K562 (cell line): ENCODE results near the gene MBD1. TPM values are rescaled to one million over a fixed set of nuclear protein-coding genes. Genes with fewer than 3 reads are reported as not detected.
"Not testable (repeated sequence)": the region's sequence is repeated elsewhere in the genome, so short reads cannot be mapped to it uniquely, and the experiment has no call there.

Source experiments
- ATAC-seq: fragments of 200-7000 bp; cut with Tn5 transposase; 3 replicates; pipeline ENCODE4 v1.9.1; 2020; ENCODE audit warnings: moderate library complexity
- BruUV-seq: library from RNA; stranded (reverse); fragments of 400-500 nt; replicated peaks from 2 replicates; lab custom pipeline; 2021; lab: Mats Ljungman, UMichigan
- CTCF ChIA-PET: fragments of 300-600 bp; formaldehyde crosslinking; extraction: SDS; loops from one replicate; lab custom pipeline; 2021; ENCODE audit warnings: low intra/inter-chr PET ratio; lab: Yijun Ruan, JAX
- POLR2A ChIA-PET: fragments of 300-600, 350-650 bp; sonication (Branson Sonifier 250); formaldehyde crosslinking; extraction: SDS; loops from one replicate; lab custom pipeline; 2021; ENCODE audit warnings: antibody characterized with exemption, inconsistent platforms; lab: Yijun Ruan, JAX
- DNase-seq, 4 experiments: peaks; one replicate each; pipeline versions ENCODE4 v3.0.0 to v3.0.0-alpha.2; 2011 to 2018; ENCODE audit warnings: low spot score in 3 of 4, mixed read lengths in 3 of 4; ENCODE audit errors: extremely low read depth in 1 of 4
- FAIRE-seq: peaks from 2 replicates; lab custom pipeline; 2011; peaks lifted over from hg19 to GRCh38; lab: Jason Lieb, UNC
- H2AFZ ChIP-seq: 2 replicates; pipeline ENCODE4 v1.6.0; 2011; ENCODE audit warnings: low read depth, low read length, control low read depth, inconsistent platforms
- H3K27ac ChIP-seq: fragments of 200-600 bp; 3 replicates; pipeline ENCODE4 v1.8.0; 2011; ENCODE audit warnings: low read depth, mild to moderate bottlenecking, control low read depth, inconsistent platforms, low read length, moderate library complexity, mixed read lengths; ENCODE audit errors: extremely low read depth
- H3K27me3 ChIP-seq, 2 experiments: fragments of 300-600 bp in 1 of 2; 2 replicates in 1 of 2; 3 replicates in 1 of 2; pipeline versions ENCODE4 v1.6.0 to v1.8.0; 2011; ENCODE audit warnings: inconsistent platforms in 2 of 2, low read length in 2 of 2, mild to moderate bottlenecking in 1 of 2, mixed read lengths in 1 of 2, moderate library complexity in 1 of 2; ENCODE audit not compliant: control insufficient read depth in 2 of 2, insufficient read depth in 2 of 2
- H3K36me3 ChIP-seq: fragments of 300-600 bp; 3 replicates; pipeline ENCODE4 v1.8.0; 2011; ENCODE audit warnings: mild to moderate bottlenecking, low read length, inconsistent platforms; ENCODE audit not compliant: control insufficient read depth, insufficient read depth
- H3K4me1 ChIP-seq, 2 experiments: fragments of 200-600 bp in 1 of 2; replicated peaks in 1 of 2; 2 replicates in 1 of 2; 3 replicates in 1 of 2; pipeline versions ENCODE4 v1.5.1 to v1.8.0; 2011; ENCODE audit warnings: inconsistent platforms in 2 of 2, low read length in 2 of 2, mild to moderate bottlenecking in 1 of 2, mixed read lengths in 1 of 2, moderate library complexity in 1 of 2; ENCODE audit not compliant: control insufficient read depth in 2 of 2, insufficient read depth in 2 of 2
- H3K4me2 ChIP-seq: 2 replicates; pipeline ENCODE4 v1.6.1; 2011; ENCODE audit warnings: low read length, control low read depth, inconsistent platforms, mixed read lengths; ENCODE audit not compliant: insufficient read depth
- H3K4me3 ChIP-seq: fragments of 200-600 bp; sonication (generic), shearing (Covaris generic); 2 replicates; pipeline ENCODE4 v1.5.1; 2016; ENCODE audit warnings: control low read depth, inconsistent platforms
- H3K79me2 ChIP-seq: fragments of 200-600 bp; 3 replicates; pipeline ENCODE4 v1.8.0; 2011; ENCODE audit warnings: low read length, inconsistent platforms; ENCODE audit not compliant: control insufficient read depth, insufficient read depth
- H3K9ac ChIP-seq, 2 experiments: 2 replicates each; pipeline versions ENCODE4 v1.6.0 to v1.6.1; 2011; ENCODE audit warnings: low read depth in 2 of 2, low read length in 2 of 2, control low read depth in 1 of 2, inconsistent platforms in 1 of 2, mild to moderate bottlenecking in 1 of 2, mixed read lengths in 1 of 2; ENCODE audit not compliant: insufficient read depth in 1 of 2
- H3K9me1 ChIP-seq: one replicate; pipeline ENCODE4 v1.6.0; 2011; ENCODE audit warnings: inconsistent platforms, mild to moderate bottlenecking, low read length, moderate library complexity; ENCODE audit not compliant: control insufficient read depth, insufficient read depth
- H3K9me3 ChIP-seq: replicated peaks from 2 replicates; pipeline ENCODE4 v1.5.1; 2011; ENCODE audit warnings: low read depth, low read length, inconsistent platforms; ENCODE audit not compliant: control insufficient read depth, insufficient read depth
- H4K20me1 ChIP-seq: replicated peaks from 2 replicates; pipeline ENCODE4 v1.6.1; 2011; ENCODE audit warnings: low read length, inconsistent platforms, mixed read lengths; ENCODE audit not compliant: control insufficient read depth, insufficient read depth
- C11orf30 ChIP-seq: fragments of 450-650 bp; IDR thresholded peaks from 2 replicates; pipeline ENCODE4 v1.6.1; 2016; ENCODE audit warnings: low read depth, mild to moderate bottlenecking
- CEBPZ ChIP-seq: fragments of 150-350 bp; IDR thresholded peaks from 2 replicates; pipeline ENCODE4 v1.6.1; 2014; ENCODE audit warnings: low read depth, mild to moderate bottlenecking, low read length, borderline replicate concordance
- MCM5 ChIP-seq: fragments of 450-650 bp; IDR thresholded peaks from 2 replicates; pipeline ENCODE4 v1.6.1; 2016; ENCODE audit warnings: low read depth
- SP2 ChIP-seq: IDR thresholded peaks from 2 replicates; pipeline ENCODE4 v1.6.1; 2011; ENCODE audit warnings: mild to moderate bottlenecking, low read depth, low read length, moderate library complexity; ENCODE audit not compliant: poor library complexity, severe bottlenecking; ENCODE audit errors: extremely low read depth
- ZNF584 ChIP-seq: fragments of 200-800 bp; sonication (Bioruptor generic); IDR thresholded peaks from 2 replicates; pipeline ENCODE4 v1.6.1; 2016; ENCODE audit warnings: low read depth, mild to moderate bottlenecking, missing genetic modification characterization, missing compliant biosample characterization
- WGBS: fragments of 100-300 bp; shearing (Covaris generic); methylation state at CpG from one replicate; pipeline ENCODE4 v1.1.6; 2016; ENCODE audit warnings: low coverage, mixed read lengths; ENCODE audit not compliant: insufficient coverage; ENCODE audit errors: missing lambda C conversion rate; 5-methylcytosine and 5-hydroxymethylcytosine counted together
- in situ Hi-C: fragments of 300-500 bp; cut with MboI; formaldehyde crosslinking; loops from 4 replicates; pipeline ENCODE4 v1.15.0; 2018; ENCODE audit warnings: inconsistent platforms, mixed read lengths
- intact Hi-C: fragments of 100-400 bp; cut with micrococcal nuclease; formaldehyde crosslinking; loops from 2 replicates; pipeline ENCODE4 v1.14.2; 2022
- polyA plus RNA-seq, 8 experiments: library from polyadenylated mRNA; depleted of rRNA in 4 of 8; stranded (reverse) in 5 of 8; unstranded in 3 of 8; fragments of >200 nt; fragmentation: Nextera tagmentation in 2 of 8; fragmentation: Illumina TruSeq in 1 of 8; extraction: Ambion mirVana in 2 of 8; extraction: Trizol in 1 of 8; gene quantifications; 2 replicates each; pipeline versions ENCODE4 v1.2.1 to v1.2.3, GENCODE V29; 2011 to 2014; ENCODE audit warnings: inconsistent platforms in 1 of 8, missing spikeins in 1 of 8
- total RNA-seq, 7 experiments: library from RNA; depleted of rRNA in 6 of 7; stranded (reverse); fragments of >200 nt in 6 of 7; fragmentation: Illumina TruSeq in 2 of 7; extraction: Trizol in 2 of 7; gene quantifications; 2 replicates each; pipeline versions ENCODE4 v1.2.1 to v1.2.3, GENCODE V29; 2011 to 2021; ENCODE audit warnings: low replicate concordance in 1 of 7
- TF ChIP-seq, protein P1 (sequence below): IDR thresholded peaks from 2 replicates; pipeline ENCODE4 v1.6.1; 2011; ENCODE audit not compliant: insufficient read length; ENCODE audit errors: extremely low read depth
- TF ChIP-seq, protein P2 (sequence below): sonication (generic); formaldehyde crosslinking; IDR thresholded peaks from 2 replicates; pipeline ENCODE4 v1.8.0; 2022; ENCODE audit warnings: mild to moderate bottlenecking, low read depth, missing genetic modification reagents

Gene MBD1
- total and polyA plus RNA-seq, 9 of the 15 experiments (the other 6 are each of a cell fraction or from before 2014, with no cell fraction given): 3.0 to 59.7 (median 31.7) TPM

- TF ChIP-seq, protein P1, sequence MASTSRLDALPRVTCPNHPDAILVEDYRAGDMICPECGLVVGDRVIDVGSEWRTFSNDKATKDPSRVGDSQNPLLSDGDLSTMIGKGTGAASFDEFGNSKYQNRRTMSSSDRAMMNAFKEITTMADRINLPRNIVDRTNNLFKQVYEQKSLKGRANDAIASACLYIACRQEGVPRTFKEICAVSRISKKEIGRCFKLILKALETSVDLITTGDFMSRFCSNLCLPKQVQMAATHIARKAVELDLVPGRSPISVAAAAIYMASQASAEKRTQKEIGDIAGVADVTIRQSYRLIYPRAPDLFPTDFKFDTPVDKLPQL: no peak
- TF ChIP-seq, protein P2, sequence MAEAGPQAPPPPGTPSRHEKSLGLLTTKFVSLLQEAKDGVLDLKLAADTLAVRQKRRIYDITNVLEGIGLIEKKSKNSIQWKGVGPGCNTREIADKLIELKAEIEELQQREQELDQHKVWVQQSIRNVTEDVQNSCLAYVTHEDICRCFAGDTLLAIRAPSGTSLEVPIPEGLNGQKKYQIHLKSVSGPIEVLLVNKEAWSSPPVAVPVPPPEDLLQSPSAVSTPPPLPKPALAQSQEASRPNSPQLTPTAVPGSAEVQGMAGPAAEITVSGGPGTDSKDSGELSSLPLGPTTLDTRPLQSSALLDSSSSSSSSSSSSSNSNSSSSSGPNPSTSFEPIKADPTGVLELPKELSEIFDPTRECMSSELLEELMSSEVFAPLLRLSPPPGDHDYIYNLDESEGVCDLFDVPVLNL (CRISPR knock-in tag): no peak
- TF ChIP-seq MCM5 (no peak), SP2 (no peak)
Observed at GRCh38 chr18:50232419-50232818, 48.9 kb downstream of the MBD1 start (continued).

GRCh38 chr18:50231621-50232020 lies 49.7 kb downstream of the MBD1 start:
- DNase-seq (no peak), ATAC-seq (no peak), FAIRE-seq (no peak)
- POLR2A ChIA-PET: interaction anchor here (0.9 kb wide), 1 partner anchor 29 kb away, joined by 3 read pairs; no protein-coding TSS in a partner anchor
- no peaks in the 10 kb centered on the region for H3K36me3 ChIP-seq
- H3K27me3 ChIP-seq: no peaks in the 10 kb centered on the region
- H3K4me1 ChIP-seq: no peaks in the 10 kb centered on the region
- H3K9me1 ChIP-seq: no peaks in the 10 kb centered on the region
- intact Hi-C loops: no loop called here
- H4K20me1 ChIP-seq: no peaks in the 10 kb centered on the region
- no peak overlapping the region for H3K4me2 ChIP-seq
- H2AFZ ChIP-seq: no peak overlapping the region
- no peaks in the 10 kb centered on the region for H3K79me2 ChIP-seq
- no peaks in the 10 kb centered on the region for H3K9me3 ChIP-seq
- TF ChIP-seq CEBPZ (no peak), C11orf30 (no peak), ZNF584 (CRISPR knock-in tag) (no peak)
- TF ChIP-seq, all 486 proteins: peak for 0
- in situ Hi-C loops: no loop called here
- no peak overlapping the region for H3K27ac ChIP-seq
- CTCF ChIA-PET: no interaction called here
- 31% methylated on average over 4 of the region's 4 CpGs for WGBS
- BruUV-seq: no TSS peak
- H3K4me3 ChIP-seq: no peak overlapping the region
- no peak overlapping the region for H3K9ac ChIP-seq

DNA sequence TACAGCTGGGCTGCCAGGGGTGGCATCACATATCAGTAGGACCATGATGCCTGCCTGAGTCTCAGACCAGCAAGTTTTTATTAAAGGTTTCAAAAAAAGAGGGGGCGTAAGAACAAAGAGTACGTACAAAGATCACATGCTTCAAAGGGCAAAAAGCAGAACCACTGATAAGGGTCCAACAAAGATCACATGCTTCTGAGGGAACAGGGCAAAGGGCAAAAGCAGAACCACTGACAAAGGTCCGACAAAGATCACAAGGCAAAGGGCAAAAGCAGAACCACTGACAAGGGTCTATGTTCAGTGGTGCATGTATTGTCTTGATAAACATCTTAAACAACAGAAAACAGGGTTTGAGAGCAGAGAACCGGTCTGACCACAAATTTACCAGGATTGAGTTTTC lies 61.1 kb downstream of the MBD1 start:
- ATAC-seq, POLR2A ChIA-PET, H3K27ac ChIP-seq, in situ Hi-C loops, BruUV-seq, H3K9ac ChIP-seq, H2AFZ ChIP-seq, H3K9me3 ChIP-seq, H3K9me1 ChIP-seq, H3K36me3 ChIP-seq, H3K4me2 ChIP-seq, intact Hi-C loops, H3K4me3 ChIP-seq, CTCF ChIA-PET, H3K4me1 ChIP-seq, DNase-seq, H3K79me2 ChIP-seq, H4K20me1 ChIP-seq, FAIRE-seq, H3K27me3 ChIP-seq: not testable (repeated sequence)
- WGBS: 34% methylated on average over 4 of the region's 4 CpGs
